CD4-positive, alpha-beta T cell treated with Interleukin-6 for 4 hours (primary cell): ENCODE data around the gene FRG2.
"Not testable (repeated sequence)": the region's sequence is repeated elsewhere in the genome, so short reads cannot be mapped to it uniquely, and the experiment has no call there.

Experiments
- DNase-seq: peaks from one replicate; pipeline ENCODE4 v3.0.0-alpha.2; 2020; ENCODE audit warnings: mixed read lengths

FRG2 gene

GRCh38 chr4:190027156-190027555, at the start of gene FRG2:
Gene FRG2, minus strand, starts transcription at chr4:190027256. Its CDS starts 52 bp downstream, at chr4:190027204.
- not testable (repeated sequence) for DNase-seq

GRCh38 chr4:190068351-190068750, 41.3 kb upstream of the FRG2 start:
- not testable (repeated sequence) for DNase-seq

GRCh38 chr4:190064805-190065204, 37.7 kb upstream of the FRG2 start:
- DNase-seq, result not testable (repeated sequence)

- DNase-seq, result not testable (repeated sequence)
Measured at GRCh38 chr4:190064342-190064741, 37.3 kb upstream of the FRG2 start, which contains the start of gene DBET. Gene DBET, plus strand, starts transcription at chr4:190064502.

GRCh38 chr4:190058997-190059396, 31.9 kb upstream of the FRG2 start:
- DNase-seq, result not testable (repeated sequence)

GRCh38 chr4:190049378-190050239, 22.6 kb upstream of the FRG2 start:
- not testable (repeated sequence) for DNase-seq

- not testable (repeated sequence) for DNase-seq
Measured at GRCh38 chr4:190047627-190048026, 20.6 kb upstream of the FRG2 start.

- not testable (repeated sequence) for DNase-seq
Measured at GRCh38 chr4:190040873-190041272, 13.8 kb upstream of the FRG2 start.

GRCh38 chr4:190037704-190038388, 10.8 kb upstream of the FRG2 start:
- not testable (repeated sequence) for DNase-seq

- not testable (repeated sequence) for DNase-seq
Measured at GRCh38 chr4:190031264-190031663, 4.2 kb upstream of the FRG2 start.

- not testable (repeated sequence) for DNase-seq
Measured at GRCh38 chr4:190022614-190023281, 4.3 kb downstream of the FRG2 start.

GRCh38 chr4:190021973-190022372, 5.1 kb downstream of the FRG2 start:
- DNase-seq, result not testable (repeated sequence)

- DNase-seq, result peak; percentile 23
Measured at GRCh38 chr4:190020790-190021717, 6.0 kb downstream of the FRG2 start.

GRCh38 chr4:190019859-190020463, 7.1 kb downstream of the FRG2 start:
- not testable (repeated sequence) for DNase-seq

GRCh38 chr4:190019023-190019858, 7.8 kb downstream of the FRG2 start:
- DNase-seq, result no peak

- no peak for DNase-seq
Measured at GRCh38 chr4:190018201-190018920, 8.7 kb downstream of the FRG2 start.

- no peak for DNase-seq
Measured at GRCh38 chr4:190017357-190018200, 9.5 kb downstream of the FRG2 start.

GRCh38 chr4:190016369-190017289, 10.4 kb downstream of the FRG2 start:
- no peak for DNase-seq
